Measurements from ENCODE around the gene CYB5RL.

Gene CYB5RL

DNA sequence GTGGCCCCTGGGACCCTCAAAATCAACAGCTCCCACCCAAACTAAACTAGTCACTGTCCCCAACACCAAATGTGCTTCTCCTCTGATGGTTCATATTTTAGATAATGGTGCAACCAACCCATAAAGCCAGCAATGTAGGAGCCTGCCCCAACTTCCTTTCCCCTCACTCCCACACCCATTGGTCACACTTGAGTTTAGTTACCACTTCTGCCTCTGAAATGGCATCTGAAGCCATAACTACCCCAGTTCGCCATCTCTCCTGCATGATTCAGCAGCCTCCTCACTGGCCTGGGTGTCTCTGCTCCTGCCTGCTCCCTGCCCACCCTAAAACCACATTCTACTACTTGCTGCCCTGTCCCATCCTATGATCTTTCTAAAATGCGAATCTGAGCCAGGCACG, 43.6 kb downstream of the CYB5RL start:
- no peak for DNase-seq

DNA sequence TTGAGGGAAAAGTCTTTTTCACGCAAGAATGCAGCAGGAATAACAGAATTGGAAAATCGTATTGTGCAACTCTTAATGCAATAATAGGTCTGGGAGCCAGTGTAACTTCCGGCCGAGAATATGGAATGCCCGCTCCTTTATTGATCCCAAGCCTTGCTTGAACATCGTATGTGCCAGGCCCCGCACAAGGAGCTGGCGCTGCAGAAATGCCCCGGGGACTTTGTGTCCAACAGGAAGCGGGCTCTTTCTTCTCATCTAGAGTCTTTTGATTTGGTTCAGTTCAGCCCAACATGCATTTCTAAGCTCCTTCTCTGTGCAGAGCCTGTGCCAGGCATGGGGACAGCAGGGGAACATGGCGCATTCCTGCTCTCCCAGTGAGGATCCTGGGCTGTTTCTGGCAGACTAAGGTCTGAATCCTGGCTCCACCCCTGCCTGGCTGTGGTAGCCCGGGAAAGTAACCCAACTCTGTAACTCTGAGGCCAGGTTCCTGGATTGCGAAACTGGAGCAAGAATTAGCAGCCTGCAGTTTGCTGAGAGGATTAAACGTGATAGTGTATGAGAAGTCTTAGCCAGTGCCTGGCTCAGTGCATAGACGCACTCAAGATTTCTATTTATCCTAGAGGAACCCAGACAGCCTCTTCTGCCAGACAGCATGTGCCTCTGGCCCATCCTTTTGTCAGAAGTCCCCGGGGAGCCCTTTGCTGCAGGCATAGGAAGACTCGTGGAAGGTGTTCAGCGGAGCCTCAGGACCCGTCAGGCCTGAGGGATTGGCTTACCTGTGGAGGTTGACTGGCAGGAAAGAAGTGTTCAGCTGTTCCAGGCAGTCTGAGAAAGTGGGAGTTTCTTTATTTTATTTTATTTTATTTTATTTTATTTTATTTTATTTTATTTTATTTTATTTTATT, 46.0 kb downstream of the CYB5RL start:
- DNase-seq, result peak; percentile 44

DNA sequence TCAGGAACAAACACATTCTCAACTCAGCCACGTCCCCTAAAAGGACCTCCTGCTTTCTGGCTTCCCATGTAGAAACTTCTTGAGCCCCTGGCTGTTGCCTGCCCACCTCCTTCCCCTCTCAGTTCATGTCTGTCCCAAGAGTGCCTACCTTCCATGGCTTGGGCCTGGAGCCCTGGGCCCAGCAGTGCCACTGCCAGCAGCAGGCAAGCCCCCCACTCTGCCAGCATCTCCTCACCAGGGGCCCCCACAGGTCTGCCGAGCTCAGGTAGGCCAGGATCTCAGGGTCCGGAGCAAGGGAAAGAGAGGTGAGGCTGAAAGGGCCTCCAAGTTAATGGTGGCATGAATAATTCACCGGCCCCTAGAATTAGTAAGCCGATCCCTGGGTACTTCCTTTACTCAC, 47.1 kb downstream of the CYB5RL start, which contains the start of gene CDCP2:
Gene CDCP2, minus strand, starts transcription at position 305 of the 400 bp plus-strand sequence. Its CDS starts 78 bp downstream, at position 227.
- no peak for DNase-seq

DNA sequence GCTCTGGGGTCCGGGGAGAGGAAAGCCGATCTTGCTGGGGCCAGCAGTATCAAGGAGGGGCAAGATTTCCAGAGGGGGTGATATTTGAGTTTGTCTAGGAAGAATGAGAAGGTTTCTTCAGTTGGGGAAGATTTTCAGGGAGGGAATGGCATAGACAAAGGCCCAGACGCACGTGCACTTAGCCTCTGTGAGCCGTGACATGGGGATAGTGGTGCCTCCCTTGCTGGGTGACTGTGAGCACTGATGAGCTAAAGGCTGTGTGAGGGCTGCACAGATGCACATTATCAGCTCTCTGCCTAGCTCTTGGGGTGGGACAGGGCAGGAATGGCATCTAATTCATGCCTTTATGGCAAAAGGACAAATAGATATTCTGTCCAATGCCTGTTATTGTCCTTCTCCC, 48.8 kb downstream of the CYB5RL start:
- no peak for DNase-seq

All from eye (tissue), 1 donor.